Osteoblast (primary cell): Measurements from ENCODE around the gene GTF2IRD1. TPM values are rescaled to one million over a fixed set of nuclear protein-coding genes. Genes with fewer than 3 reads are reported as not detected.
A peak's percentile ranks its signal among the peaks of the same experiment; 100 is the strongest.

ENCODE experiments used
- DNase-seq: peaks from one replicate; pipeline ENCODE4 v3.0.0; 2011; ENCODE audit warnings: low spot score, mixed read lengths; ENCODE audit not compliant: insufficient read length; ENCODE audit errors: missing footprints
- H2AFZ ChIP-seq: 2 replicates; pipeline ENCODE4 v1.6.0; 2011; ENCODE audit warnings: mild to moderate bottlenecking, low read length
- H3K27ac ChIP-seq: 2 replicates; pipeline ENCODE4 v1.5.1; 2011; ENCODE audit warnings: mild to moderate bottlenecking, low read depth, low read length, moderate library complexity
- H3K27me3 ChIP-seq: 2 replicates; pipeline ENCODE4 v1.6.0; 2012; ENCODE audit warnings: mild to moderate bottlenecking, control low read depth, inconsistent platforms, low read length, moderate library complexity; ENCODE audit not compliant: insufficient read depth
- H3K36me3 ChIP-seq: 2 replicates; pipeline ENCODE4 v1.5.1; 2011; ENCODE audit warnings: mild to moderate bottlenecking, low read length, control low read depth, moderate library complexity; ENCODE audit not compliant: insufficient read depth
- H3K4me1 ChIP-seq: 2 replicates; pipeline ENCODE4 v1.5.1; 2011; ENCODE audit warnings: mild to moderate bottlenecking, low read length, control low read depth, moderate library complexity; ENCODE audit not compliant: insufficient read depth
- H3K4me2 ChIP-seq: 2 replicates; pipeline ENCODE4 v1.6.0; 2011; ENCODE audit warnings: mild to moderate bottlenecking, low read length; ENCODE audit not compliant: insufficient read depth
- H3K4me3 ChIP-seq: fragments of 200-600 bp; sonication (generic); 3 replicates; pipeline ENCODE4 v1.5.1; 2012; ENCODE audit warnings: mild to moderate bottlenecking, low read length, inconsistent platforms; ENCODE audit not compliant: insufficient read depth
- H3K79me2 ChIP-seq: 2 replicates; pipeline ENCODE4 v1.6.0; 2012; ENCODE audit warnings: mild to moderate bottlenecking, low read length, control low read depth, inconsistent platforms; ENCODE audit not compliant: insufficient read depth
- H3K9me3 ChIP-seq: 2 replicates; pipeline ENCODE4 v1.5.1; 2011; ENCODE audit warnings: low read depth, low read length, control low read depth
- H4K20me1 ChIP-seq: 2 replicates; pipeline ENCODE4 v1.6.0; 2012; ENCODE audit warnings: mild to moderate bottlenecking, low read length, control low read depth; ENCODE audit not compliant: insufficient read depth
- CTCF ChIP-seq: IDR thresholded peaks from 2 replicates; pipeline ENCODE4 v1.5.1; 2011; ENCODE audit warnings: mild to moderate bottlenecking, low read depth, low read length, moderate library complexity; ENCODE audit errors: extremely low read depth
- total RNA-seq: library from RNA; depleted of rRNA; stranded (reverse); fragments of >200 nt; gene quantifications from 2 replicates; pipeline ENCODE4 v1.2.3, GENCODE V29; 2012

The GTF2IRD1 gene
- total RNA-seq, 1 donor = 15.9 TPM

- H3K4me2 ChIP-seq = no peak overlapping the region
- no peak overlapping the region for H3K27ac ChIP-seq
- H3K36me3 ChIP-seq = no peaks in the 10 kb centered on the region
- no peak overlapping the region for H2AFZ ChIP-seq
- no peak for TF ChIP-seq CTCF
- no peaks in the 10 kb centered on the region for H3K4me1 ChIP-seq
- H4K20me1 ChIP-seq = no peaks in the 10 kb centered on the region
- no peaks in the 10 kb centered on the region for H3K9me3 ChIP-seq
- H3K27me3 ChIP-seq = no peaks in the 10 kb centered on the region
- H3K4me3 ChIP-seq = no peak overlapping the region
- no peaks in the 10 kb centered on the region for H3K79me2 ChIP-seq
- DNase-seq = no peak
These were observed 165.6 kb downstream of the GTF2IRD1 start for GRCh38 chr7:74619235-74619860.

GRCh38 chr7:74622228-74622749, 168.6 kb downstream of the GTF2IRD1 start:
- H3K36me3 ChIP-seq = no peaks in the 10 kb centered on the region
- H3K4me2 ChIP-seq = no peak overlapping the region
- no peaks in the 10 kb centered on the region for H3K4me1 ChIP-seq
- no peaks in the 10 kb centered on the region for H3K9me3 ChIP-seq
- no peak overlapping the region for H2AFZ ChIP-seq
- no peak for DNase-seq
- no peak for TF ChIP-seq CTCF
- no peak overlapping the region for H3K27ac ChIP-seq
- no peaks in the 10 kb centered on the region for H3K79me2 ChIP-seq
- no peaks in the 10 kb centered on the region for H4K20me1 ChIP-seq
- H3K4me3 ChIP-seq = no peak overlapping the region
- no peaks in the 10 kb centered on the region for H3K27me3 ChIP-seq

- no peaks in the 10 kb centered on the region for H3K36me3 ChIP-seq
- no peak overlapping the region for H2AFZ ChIP-seq
- no peak overlapping the region for H3K4me2 ChIP-seq
- H3K27ac ChIP-seq = no peak overlapping the region
- DNase-seq = no peak
- no peak for TF ChIP-seq CTCF
- no peaks in the 10 kb centered on the region for H3K27me3 ChIP-seq
- no peak overlapping the region for H3K4me3 ChIP-seq
- no peaks in the 10 kb centered on the region for H4K20me1 ChIP-seq
- no peaks in the 10 kb centered on the region for H3K79me2 ChIP-seq
- peaks cover 3% of the 10 kb centered on the region for H3K4me1 ChIP-seq
- no peaks in the 10 kb centered on the region for H3K9me3 ChIP-seq
These were observed 169.4 kb downstream of the GTF2IRD1 start for GRCh38 chr7:74623135-74623534.

GRCh38 chr7:74625446-74625845, 171.7 kb downstream of the GTF2IRD1 start:
- TF ChIP-seq CTCF = peak; percentile 43

More at GRCh38 chr7:74625446-74625845, 171.7 kb downstream of the GTF2IRD1 start:
- Histone ChIP-seq H3K4me2 (peak overlapping the region; percentile 9), H2AFZ (peak overlapping the region; percentile 51), H3K4me1 (peaks cover 8% of the 10 kb centered on the region), H3K4me3 (no peak overlapping the region), H3K27me3 (no peaks in the 10 kb centered on the region), H4K20me1 (no peaks in the 10 kb centered on the region), H3K79me2 (no peaks in the 10 kb centered on the region), H3K27ac (no peak overlapping the region), H3K9me3 (no peaks in the 10 kb centered on the region), H3K36me3 (no peaks in the 10 kb centered on the region)
- DNase-seq = no peak
